Esophagus muscularis mucosa (tissue), 4 donors: ENCODE data around the gene CARS1. TPM values are rescaled to one million over a fixed set of nuclear protein-coding genes. Genes with fewer than 3 reads are reported as not detected.
A peak's percentile ranks its signal among the peaks of the same experiment; 100 is the strongest.

ENCODE experiments used
- DNase-seq: peaks from one replicate; pipeline ENCODE4 v3.0.0-alpha.2; 2017; ENCODE audit errors: extremely low spot score
- H3K27ac ChIP-seq, 4 donors: fragments of 200-600 bp; sonication (generic); replicated peaks in 1 of 4; 1 replicate in 3 of 4; 2 replicates in 1 of 4; pipeline ENCODE4 v1.5.1; 2016 to 2019; ENCODE audit warnings: mild to moderate bottlenecking in 1 of 4
- H3K27me3 ChIP-seq, 4 donors: fragments of 200-600 bp; sonication (generic); one replicate each; pipeline versions ENCODE4 v1.5.1 to v1.6.0; 2016 to 2019
- H3K36me3 ChIP-seq, 4 donors: fragments of 200-600 bp; sonication (generic); one replicate each; pipeline ENCODE4 v1.5.1; 2016 to 2019
- H3K4me1 ChIP-seq, 4 donors: fragments of 200-600 bp; sonication (generic); one replicate each; pipeline ENCODE4 v1.5.1; 2016 to 2019
- H3K4me3 ChIP-seq, 4 donors: fragments of 200-600 bp; sonication (generic); 1 replicate in 2 of 4; 2 replicates in 2 of 4; pipeline ENCODE4 v1.5.1; 2016 to 2019; ENCODE audit warnings: mild to moderate bottlenecking in 4 of 4, moderate library complexity in 1 of 4
- H3K9me3 ChIP-seq, 4 donors: fragments of 200-600 bp; sonication (generic); 1 replicate in 3 of 4; 2 replicates in 1 of 4; pipeline ENCODE4 v1.5.1; 2016 to 2019
- CTCF ChIP-seq, 3 experiments: fragments of 200-600 bp in 2 of 3; fragments of 450-650 bp in 1 of 3; sonication (generic) in 2 of 3; IDR thresholded peaks; one replicate each; pipeline ENCODE4 v1.5.1; 2017 to 2019; ENCODE audit warnings: antibody characterized with exemption in 3 of 3, mild to moderate bottlenecking in 2 of 3, moderate library complexity in 1 of 3
- EP300 ChIP-seq: sonication (generic); formaldehyde crosslinking; IDR thresholded peaks from one replicate; pipeline ENCODE4 v1.6.1; 2017; ENCODE audit warnings: antibody characterized with exemption
- POLR2A ChIP-seq: fragments of 450-650 bp; IDR thresholded peaks from one replicate; pipeline ENCODE4 v1.6.1; 2017; ENCODE audit warnings: antibody characterized with exemption, moderate library complexity, mild to moderate bottlenecking, low read depth
- POLR2AphosphoS5 ChIP-seq, 2 donors: sonication (generic); formaldehyde crosslinking; IDR thresholded peaks; one replicate each; pipeline ENCODE4 v1.6.1; 2017; ENCODE audit warnings: antibody characterized with exemption in 2 of 2
- WGBS: methylation state at CpG from one replicate; pipeline ENCODE4 v1.1.5; 2018; 5-methylcytosine and 5-hydroxymethylcytosine counted together
- intact Hi-C: fragments of 100-400 bp; cut with DNase I; formaldehyde crosslinking; loops from one replicate; pipeline ENCODE4 v1.15.1; 2023
- total RNA-seq, 4 donors: library from RNA; depleted of rRNA; stranded (reverse); fragments of >200 nt; gene quantifications; one replicate each; pipeline versions ENCODE4 v1.1.0 to v1.2.1, GENCODE V29; 2016

Gene CARS1
- total RNA-seq, 4 donors from 2014 or later: 30.3 to 35.6 (median 34.9) TPM

- H3K9me3 ChIP-seq: no peaks in the 10 kb centered on the region
- H3K27me3 ChIP-seq: no peaks in the 10 kb centered on the region
- DNase-seq: no peak
- no CpG with 5 or more reads among the region's 15 CpGs for WGBS
- H3K4me1 ChIP-seq: peaks cover 13 to 44% (median 22%) of the 10 kb centered on the region in 4 donors
- intact Hi-C loops: loop anchor here (5.0 kb wide), 1 partner anchor 40 kb away; no protein-coding TSS in a partner anchor
- no peak for TF ChIP-seq POLR2AphosphoS5 (IDR thresholded peaks at IDR 0.05)
- no peak for TF ChIP-seq EP300
- TF ChIP-seq POLR2A: no peak
- TF ChIP-seq CTCF (IDR thresholded peaks at IDR 0.05): no peak
- H3K4me3 ChIP-seq: no peak overlapping the region
- no peak overlapping the region for H3K27ac ChIP-seq
- peaks cover 17 to 85% (median 68%) of the 10 kb centered on the region in 4 donors for H3K36me3 ChIP-seq
Measured at GRCh38 chr11:3092603-3093141, 35.4 kb upstream of the CARS1 start.

GRCh38 chr11:3091846-3092602, 34.8 kb upstream of the CARS1 start:
- no peak for DNase-seq
- H3K36me3 ChIP-seq: peaks cover 17 to 85% (median 67%) of the 10 kb centered on the region in 4 donors

GRCh38 chr11:3091081-3091845, 34.0 kb upstream of the CARS1 start:
- Histone ChIP-seq H3K27ac (no peak overlapping the region), H3K4me3 (no peak overlapping the region), H3K36me3 (peaks cover 17 to 82% (median 66%) of the 10 kb centered on the region in 4 donors), H3K9me3 (no peaks in the 10 kb centered on the region), H3K27me3 (no peaks in the 10 kb centered on the region), H3K4me1 (peaks cover 11 to 43% (median 22%) of the 10 kb centered on the region in 4 donors)
- no peak for DNase-seq
- WGBS: 63% methylated on average over 12 of the region's 14 CpGs
- intact Hi-C loops: loop anchor here (1.0 to 5.0 kb wide), 2 partner anchors 39 to 54 kb away; no protein-coding TSS in a partner anchor
- TF ChIP-seq POLR2AphosphoS5 (IDR thresholded peaks at IDR 0.05): no peak
- no peak for TF ChIP-seq EP300
- TF ChIP-seq POLR2A: no peak
- no peak for TF ChIP-seq CTCF (IDR thresholded peaks at IDR 0.05)

More at GRCh38 chr11:3091846-3092602, 34.8 kb upstream of the CARS1 start:
- Histone ChIP-seq H3K27me3 (no peaks in the 10 kb centered on the region), H3K9me3 (no peaks in the 10 kb centered on the region), H3K27ac (no peak overlapping the region), H3K4me3 (no peak overlapping the region), H3K4me1 (peaks cover 13 to 44% (median 22%) of the 10 kb centered on the region in 4 donors)
- intact Hi-C loops: loop anchor here (1.0 to 5.0 kb wide), 2 partner anchors 40 to 55 kb away; no protein-coding TSS in a partner anchor
- TF ChIP-seq EP300 (no peak), POLR2A (no peak), CTCF (IDR thresholded peaks at IDR 0.05) (peak in 2 of 3 experiments; percentile 92 to 99), POLR2AphosphoS5 (IDR thresholded peaks at IDR 0.05) (peak in 1 of 2 donors; percentile 40)
- 49% methylated on average over 26 of the region's 27 CpGs for WGBS

- TF ChIP-seq POLR2A (no peak), CTCF (IDR thresholded peaks at IDR 0.05) (no peak), POLR2AphosphoS5 (IDR thresholded peaks at IDR 0.05) (no peak), EP300 (no peak)
- WGBS: 82% methylated on average over 10 of the region's 13 CpGs
- DNase-seq: no peak
- no peaks in the 10 kb centered on the region for H3K9me3 ChIP-seq
- no peak overlapping the region for H3K27ac ChIP-seq
- peaks cover 17 to 75% (median 62%) of the 10 kb centered on the region in 4 donors for H3K36me3 ChIP-seq
- intact Hi-C loops: loop anchor here (5.0 kb wide), 1 partner anchor 38 kb away; no protein-coding TSS in a partner anchor
- H3K4me3 ChIP-seq: no peak overlapping the region
- peaks cover 5 to 35% (median 17%) of the 10 kb centered on the region in 4 donors for H3K4me1 ChIP-seq
- no peaks in the 10 kb centered on the region for H3K27me3 ChIP-seq
Measured at GRCh38 chr11:3090096-3090901, 33.1 kb upstream of the CARS1 start.
